Medulla oblongata (tissue), 1 donor: ENCODE measurements around the gene PRSS50.
"Not testable (repeated sequence)": the region's sequence is repeated elsewhere in the genome, so short reads cannot be mapped to it uniquely, and the experiment has no call there.

Experiments
- DNase-seq: peaks from one replicate; pipeline ENCODE4 v3.0.0-alpha.2; 2015; ENCODE audit errors: extremely low spot score

The PRSS50 gene

GRCh38 chr3:46717447-46718231 is at the start of gene PRSS50:
PRSS50 (minus strand) TSS chr3:46717869; CDS start chr3:46717824, 45 bp downstream.
- DNase-seq = no peak

- DNase-seq = no peak
Observed at GRCh38 chr3:46764206-46764605, 46.5 kb upstream of the PRSS50 start.

- DNase-seq = no peak
Observed at GRCh38 chr3:46763178-46763577, 45.5 kb upstream of the PRSS50 start.

- DNase-seq = no peak
Observed at GRCh38 chr3:46759239-46760167, 41.8 kb upstream of the PRSS50 start.

GRCh38 chr3:46756642-46757041 is 39.0 kb upstream of the PRSS50 start:
- DNase-seq = no peak

GRCh38 chr3:46755646-46756045 is 38.0 kb upstream of the PRSS50 start:
- no peak for DNase-seq

- not testable (repeated sequence) for DNase-seq
Observed at GRCh38 chr3:46753127-46753526, 35.5 kb upstream of the PRSS50 start.

- DNase-seq = no peak
Observed at GRCh38 chr3:46750555-46751038, 32.9 kb upstream of the PRSS50 start.

- no peak for DNase-seq
Observed at GRCh38 chr3:46749129-46749528, 31.5 kb upstream of the PRSS50 start.

GRCh38 chr3:46748170-46748569 is 30.5 kb upstream of the PRSS50 start:
- DNase-seq = no peak

GRCh38 chr3:46746711-46747110 is 29.0 kb upstream of the PRSS50 start:
- DNase-seq = no peak

GRCh38 chr3:46742992-46743585 is 25.4 kb upstream of the PRSS50 start:
- no peak for DNase-seq

GRCh38 chr3:46739565-46739964 is 21.9 kb upstream of the PRSS50 start:
- not testable (repeated sequence) for DNase-seq

GRCh38 chr3:46737329-46737731 is 19.7 kb upstream of the PRSS50 start:
- DNase-seq = no peak

GRCh38 chr3:46736006-46736872 is 18.6 kb upstream of the PRSS50 start:
- DNase-seq = no peak

- no peak for DNase-seq
Observed at GRCh38 chr3:46734773-46735172, 17.1 kb upstream of the PRSS50 start.

GRCh38 chr3:46733026-46733800 is 15.5 kb upstream of the PRSS50 start:
- DNase-seq = no peak

GRCh38 chr3:46731795-46732194 is 14.1 kb upstream of the PRSS50 start:
- no peak for DNase-seq

GRCh38 chr3:46730819-46731218 is 13.2 kb upstream of the PRSS50 start:
- no peak for DNase-seq

GRCh38 chr3:46729038-46729437 is 11.4 kb upstream of the PRSS50 start:
- DNase-seq = no peak
